AG08396 (cell line): ENCODE measurements around the gene SLC36A3.
"Not testable (repeated sequence)": the region's sequence is repeated elsewhere in the genome, so short reads cannot be mapped to it uniquely, and the experiment has no call there.

Experiments used
- DNase-seq: peaks from one replicate; pipeline ENCODE4 v3.0.0; 2012; ENCODE audit warnings: low spot score, mixed read lengths

The SLC36A3 gene

GRCh38 chr5:151303666-151304065 is at the start of gene SLC36A3:
Gene SLC36A3, minus strand, starts transcription at chr5:151303766. Its CDS starts 412 bp downstream, at chr5:151303354.
- no peak for DNase-seq

GRCh38 chr5:151351671-151352070 is 48.1 kb upstream of the SLC36A3 start:
- DNase-seq: no peak

GRCh38 chr5:151348789-151349188 is 45.2 kb upstream of the SLC36A3 start:
- DNase-seq: no peak

- no peak for DNase-seq
These were observed 43.8 kb upstream of the SLC36A3 start, which contains the start of gene SLC36A2 for GRCh38 chr5:151347369-151347768. Gene SLC36A2, minus strand, starts transcription at chr5:151347559. Its CDS starts 99 bp downstream, at chr5:151347460.

- DNase-seq: peak; percentile 53
These were observed 42.4 kb upstream of the SLC36A3 start for GRCh38 chr5:151345808-151346478.

GRCh38 chr5:151345187-151345807 is 41.7 kb upstream of the SLC36A3 start:
- no peak for DNase-seq

GRCh38 chr5:151344088-151344487 is 40.5 kb upstream of the SLC36A3 start:
- DNase-seq: no peak

- no peak for DNase-seq
These were observed 36.4 kb upstream of the SLC36A3 start for GRCh38 chr5:151340004-151340403.

- DNase-seq: no peak
These were observed 35.2 kb upstream of the SLC36A3 start for GRCh38 chr5:151338734-151339133.

- no peak for DNase-seq
These were observed 29.3 kb upstream of the SLC36A3 start for GRCh38 chr5:151332857-151333256.

GRCh38 chr5:151328734-151329133 is 25.2 kb upstream of the SLC36A3 start:
- no peak for DNase-seq

GRCh38 chr5:151327585-151327984 is 24.0 kb upstream of the SLC36A3 start:
- no peak for DNase-seq

- no peak for DNase-seq
These were observed 22.7 kb upstream of the SLC36A3 start for GRCh38 chr5:151326266-151326665.

- no peak for DNase-seq
These were observed 16.9 kb upstream of the SLC36A3 start for GRCh38 chr5:151320481-151320880.

- DNase-seq: peak; percentile 24
These were observed 15.5 kb upstream of the SLC36A3 start for GRCh38 chr5:151318850-151319732.

GRCh38 chr5:151317871-151318270 is 14.3 kb upstream of the SLC36A3 start:
- no peak for DNase-seq

- peak; percentile 86 for DNase-seq
These were observed 12.5 kb upstream of the SLC36A3 start for GRCh38 chr5:151315998-151316597.

GRCh38 chr5:151313357-151313756 is 9.8 kb upstream of the SLC36A3 start:
- DNase-seq: no peak

GRCh38 chr5:151312756-151313324 is 9.3 kb upstream of the SLC36A3 start:
- no peak for DNase-seq

- no peak for DNase-seq
These were observed 7.4 kb upstream of the SLC36A3 start for GRCh38 chr5:151310932-151311331.

- not testable (repeated sequence) for DNase-seq
These were observed 6.3 kb upstream of the SLC36A3 start for GRCh38 chr5:151309821-151310220.

- DNase-seq: not testable (repeated sequence)
These were observed 5.7 kb upstream of the SLC36A3 start for GRCh38 chr5:151309266-151309665.
